Stimulated activated CD8-positive, alpha-beta memory T cell treated with anti-CD3 and anti-CD28 coated beads, Interleukin-4, amount 100 ng/mL, for 1 hour (primary cell): ENCODE measurements around the gene RHOJ.
"Not testable (repeated sequence)": the region's sequence is repeated elsewhere in the genome, so short reads cannot be mapped to it uniquely, and the experiment has no call there.

ENCODE experiments used
- DNase-seq, 2 donors: peaks; one replicate each; pipeline ENCODE4 v3.0.0-alpha.2; 2020; ENCODE audit warnings: low read depth in 2 of 2, low spot score in 1 of 2

The RHOJ gene

GRCh38 chr14:63266106-63266505, 61.9 kb downstream of the RHOJ start:
- no peak for DNase-seq

GRCh38 chr14:63267171-63267570, 62.9 kb downstream of the RHOJ start:
- no peak for DNase-seq

GRCh38 chr14:63268771-63269170, 64.5 kb downstream of the RHOJ start:
- DNase-seq, result no peak

GRCh38 chr14:63269561-63270225, 65.5 kb downstream of the RHOJ start:
- no peak for DNase-seq

GRCh38 chr14:63273129-63273528, 68.9 kb downstream of the RHOJ start:
- no peak for DNase-seq

- no peak for DNase-seq
Measured at GRCh38 chr14:63273717-63274655, 69.7 kb downstream of the RHOJ start.

- no peak for DNase-seq
Measured at GRCh38 chr14:63275611-63276010, 71.4 kb downstream of the RHOJ start.

- no peak for DNase-seq
Measured at GRCh38 chr14:63276016-63276415, 71.8 kb downstream of the RHOJ start.

GRCh38 chr14:63276492-63277342, 72.5 kb downstream of the RHOJ start:
- no peak for DNase-seq

GRCh38 chr14:63277591-63278183, 73.4 kb downstream of the RHOJ start:
- no peak for DNase-seq

GRCh38 chr14:63279933-63280332, 75.7 kb downstream of the RHOJ start:
- DNase-seq, result not testable (repeated sequence)

- no peak for DNase-seq
Measured at GRCh38 chr14:63282997-63283883, 79.0 kb downstream of the RHOJ start.

GRCh38 chr14:63283884-63284248, 79.6 kb downstream of the RHOJ start:
- no peak for DNase-seq

- DNase-seq, result no peak
Measured at GRCh38 chr14:63286071-63286470, 81.8 kb downstream of the RHOJ start.

- no peak for DNase-seq
Measured at GRCh38 chr14:63287666-63288483, 83.6 kb downstream of the RHOJ start.

GRCh38 chr14:63288853-63289252, 84.6 kb downstream of the RHOJ start:
- no peak for DNase-seq

- no peak for DNase-seq
Measured at GRCh38 chr14:63290741-63291430, 86.6 kb downstream of the RHOJ start.

- no peak for DNase-seq
Measured at GRCh38 chr14:63292805-63293204, 88.6 kb downstream of the RHOJ start.

- DNase-seq, result no peak
Measured at GRCh38 chr14:63295231-63295685, 91.0 kb downstream of the RHOJ start.
